ENCODE measurements around the gene BMPR1A.
"Not testable (repeated sequence)": the region's sequence is repeated elsewhere in the genome, so short reads cannot be mapped to it uniquely, and the experiment has no call there.

The BMPR1A gene

GRCh38 chr10:86943316-86944030 lies 187.1 kb downstream of the BMPR1A start:
- no peak for DNase-seq

GRCh38 chr10:86944031-86944419 lies 187.6 kb downstream of the BMPR1A start:
- no peak for DNase-seq

GRCh38 chr10:86944471-86944870 lies 188.1 kb downstream of the BMPR1A start:
- DNase-seq, result no peak

GRCh38 chr10:86944907-86945306 lies 188.5 kb downstream of the BMPR1A start:
- DNase-seq, result no peak

- no peak for DNase-seq
These were observed 189.2 kb downstream of the BMPR1A start for GRCh38 chr10:86945361-86946212.

- no peak for DNase-seq
These were observed 190.1 kb downstream of the BMPR1A start for GRCh38 chr10:86946213-86947155.

- not testable (repeated sequence) for DNase-seq
These were observed 191.4 kb downstream of the BMPR1A start for GRCh38 chr10:86947806-86948205.

GRCh38 chr10:86950349-86950748 lies 193.9 kb downstream of the BMPR1A start:
- DNase-seq, result no peak

GRCh38 chr10:86951184-86951761 lies 194.9 kb downstream of the BMPR1A start:
- DNase-seq, result no peak

- no peak for DNase-seq
These were observed 195.7 kb downstream of the BMPR1A start for GRCh38 chr10:86952106-86952505.

GRCh38 chr10:86952697-86953096 lies 196.3 kb downstream of the BMPR1A start:
- not testable (repeated sequence) for DNase-seq

GRCh38 chr10:86953747-86954680 lies 197.6 kb downstream of the BMPR1A start:
- DNase-seq, result no peak

- DNase-seq, result no peak
These were observed 198.5 kb downstream of the BMPR1A start for GRCh38 chr10:86954681-86955500.

- DNase-seq, result no peak
These were observed 199.2 kb downstream of the BMPR1A start for GRCh38 chr10:86955501-86956194.

GRCh38 chr10:86956195-86956847 lies 199.9 kb downstream of the BMPR1A start:
- no peak for DNase-seq

GRCh38 chr10:86956848-86957448 lies 200.5 kb downstream of the BMPR1A start:
- DNase-seq, result no peak

GRCh38 chr10:86957471-86958115 lies 201.2 kb downstream of the BMPR1A start, which contains the start of gene MMRN2:
Gene MMRN2, minus strand, starts transcription at chr10:86957615. Its CDS starts 74 bp downstream, at chr10:86957541.
- no peak for DNase-seq

Data from CD4-positive, alpha-beta T cell treated with Interferon gamma for 1 hour (primary cell).